Testis (tissue), 2 donors: ENCODE measurements around the gene CDC25C.

Source experiments
- POLR2A ChIP-seq: fragments of 450-650 bp; IDR thresholded peaks from one replicate; pipeline ENCODE4 v1.6.1; 2017; ENCODE audit warnings: antibody characterized with exemption, mild to moderate bottlenecking, moderate library complexity
- TF ChIP-seq, protein P1 (sequence below), 3 experiments: fragments of 450-650 bp in 2 of 3; fragments of 200-600 bp in 1 of 3; sonication (generic) in 1 of 3; IDR thresholded peaks; one replicate each; pipeline ENCODE4 v1.5.1; 2016 to 2019; ENCODE audit warnings: antibody characterized with exemption in 3 of 3, mild to moderate bottlenecking in 2 of 3, moderate library complexity in 1 of 3

DNA sequence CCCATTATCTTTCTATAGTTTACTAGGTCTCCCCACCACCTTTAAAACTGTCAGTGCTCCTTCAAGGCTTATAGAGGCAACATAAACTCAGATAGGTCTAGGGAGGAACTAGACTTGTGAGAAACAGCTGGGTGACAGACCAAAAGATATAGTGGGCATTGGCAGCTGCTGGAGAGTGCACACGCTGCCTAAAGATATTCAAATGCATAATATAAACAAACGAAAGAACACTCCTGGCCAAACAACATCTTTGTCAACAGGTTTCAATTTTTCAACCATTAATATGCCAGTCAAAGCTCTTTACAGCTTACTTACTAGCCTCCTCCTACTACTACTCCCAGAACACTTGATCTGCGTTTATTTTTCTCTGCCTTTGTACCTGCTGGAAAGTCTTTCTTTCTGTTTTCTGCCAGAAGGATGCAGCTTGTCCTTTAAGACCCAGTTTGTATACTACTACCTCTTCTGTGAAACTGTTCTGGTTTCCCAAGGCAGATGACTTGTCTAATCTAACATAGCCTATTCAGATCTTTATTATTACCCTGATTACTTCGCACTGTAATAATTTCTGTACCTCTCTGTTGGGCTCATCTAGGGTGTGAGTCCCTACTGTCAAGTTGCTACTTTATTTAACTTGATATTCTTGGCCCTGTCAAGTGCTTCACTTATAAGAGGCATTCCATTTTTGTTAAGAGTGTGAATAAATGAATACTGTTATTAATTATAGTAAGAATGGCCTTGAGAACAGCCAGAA lies 35.2 kb upstream of the CDC25C start:
- TF ChIP-seq, protein P1, sequence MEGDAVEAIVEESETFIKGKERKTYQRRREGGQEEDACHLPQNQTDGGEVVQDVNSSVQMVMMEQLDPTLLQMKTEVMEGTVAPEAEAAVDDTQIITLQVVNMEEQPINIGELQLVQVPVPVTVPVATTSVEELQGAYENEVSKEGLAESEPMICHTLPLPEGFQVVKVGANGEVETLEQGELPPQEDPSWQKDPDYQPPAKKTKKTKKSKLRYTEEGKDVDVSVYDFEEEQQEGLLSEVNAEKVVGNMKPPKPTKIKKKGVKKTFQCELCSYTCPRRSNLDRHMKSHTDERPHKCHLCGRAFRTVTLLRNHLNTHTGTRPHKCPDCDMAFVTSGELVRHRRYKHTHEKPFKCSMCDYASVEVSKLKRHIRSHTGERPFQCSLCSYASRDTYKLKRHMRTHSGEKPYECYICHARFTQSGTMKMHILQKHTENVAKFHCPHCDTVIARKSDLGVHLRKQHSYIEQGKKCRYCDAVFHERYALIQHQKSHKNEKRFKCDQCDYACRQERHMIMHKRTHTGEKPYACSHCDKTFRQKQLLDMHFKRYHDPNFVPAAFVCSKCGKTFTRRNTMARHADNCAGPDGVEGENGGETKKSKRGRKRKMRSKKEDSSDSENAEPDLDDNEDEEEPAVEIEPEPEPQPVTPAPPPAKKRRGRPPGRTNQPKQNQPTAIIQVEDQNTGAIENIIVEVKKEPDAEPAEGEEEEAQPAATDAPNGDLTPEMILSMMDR (IDR thresholded peaks at IDR 0.05): no peak
- TF ChIP-seq POLR2A: no peak
